GM18508 (cell line): ENCODE measurements around the gene TMEM141.
"Not testable (repeated sequence)": the region's sequence is repeated elsewhere in the genome, so short reads cannot be mapped to it uniquely, and the experiment has no call there.

ENCODE experiments used
- ATAC-seq: cut with Tn5 transposase; IDR thresholded peaks from one replicate; pipeline ENCODE4 v1.9.1; 2021; ENCODE audit warnings: moderate number of reproducible peaks; ENCODE audit not compliant: insufficient read depth, unreplicated experiment

Gene TMEM141

GRCh38 chr9:136769710-136770191 lies 21.4 kb upstream of the TMEM141 start:
- no peak for ATAC-seq

GRCh38 chr9:136771907-136772415 lies 19.2 kb upstream of the TMEM141 start:
- ATAC-seq: no peak

- no peak for ATAC-seq
These were observed 17.6 kb upstream of the TMEM141 start for GRCh38 chr9:136773386-136774044.

GRCh38 chr9:136774416-136775045 lies 16.6 kb upstream of the TMEM141 start:
- no peak for ATAC-seq

- ATAC-seq: no peak
These were observed 16.0 kb upstream of the TMEM141 start for GRCh38 chr9:136775191-136775590.

GRCh38 chr9:136776947-136777346 lies 14.2 kb upstream of the TMEM141 start:
- ATAC-seq: no peak

- no peak for ATAC-seq
These were observed 13.8 kb upstream of the TMEM141 start for GRCh38 chr9:136777359-136777758.

GRCh38 chr9:136779808-136780207 lies 11.3 kb upstream of the TMEM141 start:
- ATAC-seq: no peak

- no peak for ATAC-seq
These were observed 8.7 kb upstream of the TMEM141 start for GRCh38 chr9:136782452-136782851.

- ATAC-seq: no peak
These were observed 6.7 kb upstream of the TMEM141 start for GRCh38 chr9:136784249-136784996.

- no peak for ATAC-seq
These were observed 6.2 kb upstream of the TMEM141 start for GRCh38 chr9:136784997-136785361.

- ATAC-seq: not testable (repeated sequence)
These were observed 5.4 kb upstream of the TMEM141 start for GRCh38 chr9:136785565-136786355.

GRCh38 chr9:136786451-136786850 lies 4.7 kb upstream of the TMEM141 start:
- ATAC-seq: no peak

GRCh38 chr9:136786983-136787382 lies 4.2 kb upstream of the TMEM141 start:
- ATAC-seq: not testable (repeated sequence)

- no peak for ATAC-seq
These were observed 3.3 kb upstream of the TMEM141 start for GRCh38 chr9:136787690-136788400.

GRCh38 chr9:136788644-136789522 lies 2.3 kb upstream of the TMEM141 start:
- not testable (repeated sequence) for ATAC-seq

GRCh38 chr9:136789523-136789937 lies 1.6 kb upstream of the TMEM141 start:
- no peak for ATAC-seq

GRCh38 chr9:136791516-136792276 lies 552 bp downstream of the TMEM141 start:
- no peak for ATAC-seq
